Measurements from ENCODE around the gene TIMP3. TPM values are rescaled to one million over a fixed set of nuclear protein-coding genes. Genes with fewer than 3 reads are reported as not detected.

TIMP3 gene
- total RNA-seq, 1 donor from 2014 or later = 15.2 TPM

GRCh38 chr22:32791056-32791455, 10.4 kb upstream of the TIMP3 start:
- Mint-ChIP-seq H3K27ac (ENCODE audit: unreplicated experiment) (no peak overlapping the region), H3K36me3 (ENCODE audit: unreplicated experiment) (no peaks in the 10 kb centered on the region)

GRCh38 chr22:32791485-32791884, 10.0 kb upstream of the TIMP3 start:
- H3K9me3 Mint-ChIP-seq (ENCODE audit: unreplicated experiment) = no peaks in the 10 kb centered on the region
- H3K36me3 Mint-ChIP-seq (ENCODE audit: unreplicated experiment) = no peaks in the 10 kb centered on the region
- H3K27ac Mint-ChIP-seq (ENCODE audit: unreplicated experiment) = no peak overlapping the region
- H3K4me3 Mint-ChIP-seq (ENCODE audit: unreplicated experiment) = no peak overlapping the region
- no peaks in the 10 kb centered on the region for H3K4me1 Mint-ChIP-seq (ENCODE audit: low read depth, unreplicated experiment)
- TF ChIP-seq CTCF (IDR thresholded peaks at IDR 0.05; ENCODE audit: partially characterized antibody, unreplicated experiment) = no peak
- peaks cover 2% of the 10 kb centered on the region for H3K27me3 Mint-ChIP-seq (ENCODE audit: unreplicated experiment)
- no peak for DNase-seq

More at GRCh38 chr22:32791056-32791455, 10.4 kb upstream of the TIMP3 start:
- TF ChIP-seq CTCF (IDR thresholded peaks at IDR 0.05; ENCODE audit: partially characterized antibody, unreplicated experiment) = no peak
- peaks cover 2% of the 10 kb centered on the region for H3K27me3 Mint-ChIP-seq (ENCODE audit: unreplicated experiment)
- no peaks in the 10 kb centered on the region for H3K4me1 Mint-ChIP-seq (ENCODE audit: low read depth, unreplicated experiment)
- H3K4me3 Mint-ChIP-seq (ENCODE audit: unreplicated experiment) = no peak overlapping the region
- DNase-seq = no peak
- H3K9me3 Mint-ChIP-seq (ENCODE audit: unreplicated experiment) = no peaks in the 10 kb centered on the region

- Mint-ChIP-seq H3K9me3 (ENCODE audit: unreplicated experiment) (no peaks in the 10 kb centered on the region), H3K36me3 (ENCODE audit: unreplicated experiment) (no peaks in the 10 kb centered on the region), H3K27ac (ENCODE audit: unreplicated experiment) (no peak overlapping the region), H3K4me1 (ENCODE audit: low read depth, unreplicated experiment) (no peaks in the 10 kb centered on the region), H3K4me3 (ENCODE audit: unreplicated experiment) (no peak overlapping the region), H3K27me3 (ENCODE audit: unreplicated experiment) (peaks cover 2% of the 10 kb centered on the region)
- DNase-seq = no peak
- TF ChIP-seq CTCF (IDR thresholded peaks at IDR 0.05; ENCODE audit: partially characterized antibody, unreplicated experiment) = no peak
Measured at GRCh38 chr22:32793589-32793988, 7.9 kb upstream of the TIMP3 start.

GRCh38 chr22:32794449-32795213, 6.9 kb upstream of the TIMP3 start:
- DNase-seq = no peak
- H3K4me1 Mint-ChIP-seq (ENCODE audit: low read depth, unreplicated experiment) = no peaks in the 10 kb centered on the region
- no peaks in the 10 kb centered on the region for H3K36me3 Mint-ChIP-seq (ENCODE audit: unreplicated experiment)
- no peak for TF ChIP-seq CTCF (IDR thresholded peaks at IDR 0.05; ENCODE audit: partially characterized antibody, unreplicated experiment)
- no peak overlapping the region for H3K27ac Mint-ChIP-seq (ENCODE audit: unreplicated experiment)
- peaks cover 2% of the 10 kb centered on the region for H3K27me3 Mint-ChIP-seq (ENCODE audit: unreplicated experiment)
- no peaks in the 10 kb centered on the region for H3K9me3 Mint-ChIP-seq (ENCODE audit: unreplicated experiment)
- H3K4me3 Mint-ChIP-seq (ENCODE audit: unreplicated experiment) = no peak overlapping the region

GRCh38 chr22:32795214-32795596, 6.3 kb upstream of the TIMP3 start:
- H3K4me3 Mint-ChIP-seq (ENCODE audit: unreplicated experiment) = no peak overlapping the region
- no peak overlapping the region for H3K27ac Mint-ChIP-seq (ENCODE audit: unreplicated experiment)
- no peak for TF ChIP-seq CTCF (IDR thresholded peaks at IDR 0.05; ENCODE audit: partially characterized antibody, unreplicated experiment)
- no peaks in the 10 kb centered on the region for H3K36me3 Mint-ChIP-seq (ENCODE audit: unreplicated experiment)
- no peaks in the 10 kb centered on the region for H3K4me1 Mint-ChIP-seq (ENCODE audit: low read depth, unreplicated experiment)
- DNase-seq = no peak
- H3K9me3 Mint-ChIP-seq (ENCODE audit: unreplicated experiment) = no peaks in the 10 kb centered on the region
- H3K27me3 Mint-ChIP-seq (ENCODE audit: unreplicated experiment) = peaks cover 2% of the 10 kb centered on the region

Data from glutamatergic neuron (in vitro differentiated cells).